ENCODE measurements around the gene C17orf78.
"Not testable (repeated sequence)": the region's sequence is repeated elsewhere in the genome, so short reads cannot be mapped to it uniquely, and the experiment has no call there.

Gene C17orf78

GRCh38 chr17:37432671-37433070 lies 56.9 kb downstream of the C17orf78 start:
- POLR2A ChIA-PET, result no interaction called here

DNA sequence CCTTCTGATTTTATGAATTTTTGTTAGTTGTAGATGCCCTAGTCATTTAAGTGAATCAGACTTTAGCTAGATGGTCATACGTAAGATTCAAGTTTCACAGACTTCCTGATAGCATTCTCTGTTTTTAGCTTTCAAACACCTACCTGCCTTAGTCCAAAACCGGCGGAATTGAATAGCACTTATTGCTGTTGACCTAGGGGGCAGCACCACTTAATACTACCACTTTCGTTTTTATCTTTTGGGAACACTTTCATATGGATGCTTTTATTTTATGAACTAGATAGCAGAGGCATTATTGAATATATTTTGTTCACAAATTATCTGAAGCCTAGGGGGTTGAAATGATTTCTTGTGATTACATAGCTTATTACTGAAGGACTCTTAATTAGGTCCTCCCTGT lies 62.4 kb downstream of the C17orf78 start:
- CTCF ChIA-PET, result interaction anchor here (0.9 to 2.9 kb wide), 9 partner anchors 8 to 45 kb away, joined by 3 to 10 read pairs (median 5); no protein-coding TSS in a partner anchor
- POLR2A ChIA-PET, result no interaction called here
- H3K36me3 ChIP-seq (ENCODE audit: control insufficient read depth in 4 of 4, insufficient read depth in 4 of 4, low read length in 3 of 4), result peaks cover 17 to 52% (median 39%) of the 10 kb centered on the region in 4 experiments
- H3K4me1 ChIP-seq (ENCODE audit: control extremely low read depth in 1 of 4, control insufficient read depth in 4 of 4, insufficient read depth in 4 of 4, low read length in 3 of 4), result no peaks in the 10 kb centered on the region
- H3K4me3 ChIP-seq (ENCODE audit: control insufficient read depth in 1 of 7, extremely low read depth in 1 of 7, insufficient read depth in 4 of 7, low read depth in 2 of 7, low read length in 6 of 7), result no peak overlapping the region
- H3K9me3 ChIP-seq (ENCODE audit: control extremely low read depth in 1 of 5, control insufficient read depth in 4 of 5, insufficient read depth in 2 of 5, low read depth in 1 of 5, low read length in 4 of 5), result no peaks in the 10 kb centered on the region
- peak; percentile 22 to 36 (median 34) for DNase-seq
- H3K27me3 ChIP-seq (replicated peaks in 2 of 5; ENCODE audit: control insufficient read depth in 4 of 5, insufficient read depth in 5 of 5, low read length in 4 of 5), result no peaks in the 10 kb centered on the region
- 80% methylated on average over 1 of the region's 4 CpGs for WGBS (ENCODE audit: insufficient coverage)
- no peak overlapping the region for H3K27ac ChIP-seq (ENCODE audit: insufficient read depth in 1 of 2, low read depth in 1 of 2, low read length in 2 of 2, poor library complexity in 1 of 2, severe bottlenecking in 2 of 2)

More at GRCh38 chr17:37432671-37433070, 56.9 kb downstream of the C17orf78 start:
- Histone ChIP-seq H3K27me3 (replicated peaks in 2 of 5; ENCODE audit: control insufficient read depth in 4 of 5, insufficient read depth in 5 of 5, low read length in 4 of 5) (no peaks in the 10 kb centered on the region), H3K9me3 (ENCODE audit: control extremely low read depth in 1 of 5, control insufficient read depth in 4 of 5, insufficient read depth in 2 of 5, low read depth in 1 of 5, low read length in 4 of 5) (no peaks in the 10 kb centered on the region), H3K4me3 (ENCODE audit: control insufficient read depth in 1 of 7, extremely low read depth in 1 of 7, insufficient read depth in 4 of 7, low read depth in 2 of 7, low read length in 6 of 7) (no peak overlapping the region), H3K27ac (ENCODE audit: insufficient read depth in 1 of 2, low read depth in 1 of 2, low read length in 2 of 2, poor library complexity in 1 of 2, severe bottlenecking in 2 of 2) (no peak overlapping the region), H3K4me1 (ENCODE audit: control extremely low read depth in 1 of 4, control insufficient read depth in 4 of 4, insufficient read depth in 4 of 4, low read length in 3 of 4) (no peaks in the 10 kb centered on the region), H3K36me3 (ENCODE audit: control insufficient read depth in 4 of 4, insufficient read depth in 4 of 4, low read length in 3 of 4) (peaks cover 4 to 40% (median 25%) of the 10 kb centered on the region in 4 experiments)
- CTCF ChIA-PET, result no interaction called here
- WGBS (ENCODE audit: insufficient coverage), result no CpG with 5 or more reads among the region's 2 CpGs
- peak in 2 of 3 donors; percentile 4 to 37 for DNase-seq

GRCh38 chr17:37440424-37440823 lies 64.6 kb downstream of the C17orf78 start:
- H3K27ac ChIP-seq (ENCODE audit: insufficient read depth in 1 of 2, low read depth in 1 of 2, low read length in 2 of 2, poor library complexity in 1 of 2, severe bottlenecking in 2 of 2), result no peak overlapping the region
- H3K4me1 ChIP-seq (ENCODE audit: control extremely low read depth in 1 of 4, control insufficient read depth in 4 of 4, insufficient read depth in 4 of 4, low read length in 3 of 4), result no peaks in the 10 kb centered on the region
- ChIA-PET CTCF (interaction anchor here (2.9 kb wide), 1 partner anchor 9 kb away, joined by 10 read pairs; no protein-coding TSS in a partner anchor), POLR2A (no interaction called here)
- 100% methylated on average over 2 of the region's 2 CpGs for WGBS (ENCODE audit: insufficient coverage)
- peaks cover 17 to 65% (median 43%) of the 10 kb centered on the region in 4 experiments for H3K36me3 ChIP-seq (ENCODE audit: control insufficient read depth in 4 of 4, insufficient read depth in 4 of 4, low read length in 3 of 4)
- no peak overlapping the region for H3K4me3 ChIP-seq (ENCODE audit: control insufficient read depth in 1 of 7, extremely low read depth in 1 of 7, insufficient read depth in 4 of 7, low read depth in 2 of 7, low read length in 6 of 7)
- no peaks in the 10 kb centered on the region for H3K9me3 ChIP-seq (ENCODE audit: control extremely low read depth in 1 of 5, control insufficient read depth in 4 of 5, insufficient read depth in 2 of 5, low read depth in 1 of 5, low read length in 4 of 5)
- no peak for DNase-seq
- H3K27me3 ChIP-seq (replicated peaks in 2 of 5; ENCODE audit: control insufficient read depth in 4 of 5, insufficient read depth in 5 of 5, low read length in 4 of 5), result no peaks in the 10 kb centered on the region

GRCh38 chr17:37441369-37442014 lies 65.7 kb downstream of the C17orf78 start:
- H3K4me1 ChIP-seq (ENCODE audit: control extremely low read depth in 1 of 4, control insufficient read depth in 4 of 4, insufficient read depth in 4 of 4, low read length in 3 of 4); H3K9me3 ChIP-seq (ENCODE audit: control extremely low read depth in 1 of 5, control insufficient read depth in 4 of 5, insufficient read depth in 2 of 5, low read depth in 1 of 5, low read length in 4 of 5); POLR2A ChIA-PET; H3K4me3 ChIP-seq (ENCODE audit: control insufficient read depth in 1 of 7, extremely low read depth in 1 of 7, insufficient read depth in 4 of 7, low read depth in 2 of 7, low read length in 6 of 7); DNase-seq; H3K27me3 ChIP-seq (replicated peaks in 2 of 5; ENCODE audit: control insufficient read depth in 4 of 5, insufficient read depth in 5 of 5, low read length in 4 of 5); H3K27ac ChIP-seq (ENCODE audit: insufficient read depth in 1 of 2, low read depth in 1 of 2, low read length in 2 of 2, poor library complexity in 1 of 2, severe bottlenecking in 2 of 2): not testable (repeated sequence)
- CTCF ChIA-PET, result interaction anchor here (2.9 kb wide), 1 partner anchor 8 kb away, joined by 10 read pairs; no protein-coding TSS in a partner anchor
- H3K36me3 ChIP-seq (ENCODE audit: control insufficient read depth in 4 of 4, insufficient read depth in 4 of 4, low read length in 3 of 4), result peaks cover 19 to 67% (median 45%) of the 10 kb centered on the region in 4 experiments
- WGBS (ENCODE audit: insufficient coverage), result 100% methylated on average over 1 of the region's 12 CpGs

Data from common myeloid progenitor, CD34-positive (primary cell).